HFF-Myc (cell line): ENCODE results near the gene SPTLC3.

Experiments used
- DNase-seq: peaks from one replicate; pipeline ENCODE4 v3.0.0-alpha.2; 2011; ENCODE audit warnings: low read depth; ENCODE audit errors: extremely low read depth
- H3K4me3 ChIP-seq: replicated peaks from 2 replicates; pipeline ENCODE4 v1.5.1; 2011; ENCODE audit warnings: low read depth, mild to moderate bottlenecking, control low read depth, low read length
- CTCF ChIP-seq: IDR thresholded peaks from 2 replicates; pipeline ENCODE4 v1.5.1; 2012; ENCODE audit warnings: mild to moderate bottlenecking, low read depth, low read length, control low read depth; ENCODE audit errors: missing control alignments

The SPTLC3 gene

GRCh38 chr20:13059398-13060136 is 50.8 kb downstream of the SPTLC3 start:
- no peak for DNase-seq
- H3K4me3 ChIP-seq: no peak overlapping the region
- TF ChIP-seq CTCF: no peak

- no peak for TF ChIP-seq CTCF
- no peak overlapping the region for H3K4me3 ChIP-seq
- no peak for DNase-seq
Measured at GRCh38 chr20:13060327-13060726, 51.6 kb downstream of the SPTLC3 start.

GRCh38 chr20:13061381-13061780 is 52.6 kb downstream of the SPTLC3 start:
- TF ChIP-seq CTCF: no peak
- no peak overlapping the region for H3K4me3 ChIP-seq
- DNase-seq: no peak

- no peak overlapping the region for H3K4me3 ChIP-seq
- no peak for DNase-seq
- TF ChIP-seq CTCF: no peak
Measured at GRCh38 chr20:13062789-13063188, 54.0 kb downstream of the SPTLC3 start.

- DNase-seq: no peak
- H3K4me3 ChIP-seq: no peak overlapping the region
- TF ChIP-seq CTCF: no peak
Measured at GRCh38 chr20:13068336-13068735, 59.6 kb downstream of the SPTLC3 start.

- no peak for TF ChIP-seq CTCF
- DNase-seq: no peak
- H3K4me3 ChIP-seq: no peak overlapping the region
Measured at GRCh38 chr20:13081877-13082276, 73.1 kb downstream of the SPTLC3 start.

GRCh38 chr20:13082378-13082777 is 73.6 kb downstream of the SPTLC3 start:
- DNase-seq: no peak
- no peak overlapping the region for H3K4me3 ChIP-seq
- no peak for TF ChIP-seq CTCF
